Left renal cortex interstitium (tissue), 4 donors: Measurements from ENCODE around the gene TMEM238. TPM values are rescaled to one million over a fixed set of nuclear protein-coding genes. Genes with fewer than 3 reads are reported as not detected.

Source experiments
- DNase-seq, 4 donors: peaks; one replicate each; pipeline ENCODE4 v3.0.0-alpha.2; 2013; ENCODE audit warnings: low read depth in 4 of 4, low spot score in 2 of 4, missing footprints in 1 of 4
- polyA plus RNA-seq, 4 donors: library from polyadenylated mRNA; unstranded; fragments of 120-200 nt; gene quantifications; one replicate each; pipeline ENCODE4 v1.2.1, GENCODE V29; 2013; ENCODE audit not compliant: insufficient read length in 4 of 4

TMEM238 gene
- polyA plus RNA-seq, 4 donors = 0.18 to 2.4 (median 1.0) TPM

GRCh38 chr19:55382522-55383054, 1.5 kb downstream of the TMEM238 start:
- DNase-seq = no peak

- DNase-seq = no peak
Observed at GRCh38 chr19:55382013-55382412, 2.1 kb downstream of the TMEM238 start.

- no peak for DNase-seq
Observed at GRCh38 chr19:55379174-55379573, 4.9 kb downstream of the TMEM238 start.

DNA sequence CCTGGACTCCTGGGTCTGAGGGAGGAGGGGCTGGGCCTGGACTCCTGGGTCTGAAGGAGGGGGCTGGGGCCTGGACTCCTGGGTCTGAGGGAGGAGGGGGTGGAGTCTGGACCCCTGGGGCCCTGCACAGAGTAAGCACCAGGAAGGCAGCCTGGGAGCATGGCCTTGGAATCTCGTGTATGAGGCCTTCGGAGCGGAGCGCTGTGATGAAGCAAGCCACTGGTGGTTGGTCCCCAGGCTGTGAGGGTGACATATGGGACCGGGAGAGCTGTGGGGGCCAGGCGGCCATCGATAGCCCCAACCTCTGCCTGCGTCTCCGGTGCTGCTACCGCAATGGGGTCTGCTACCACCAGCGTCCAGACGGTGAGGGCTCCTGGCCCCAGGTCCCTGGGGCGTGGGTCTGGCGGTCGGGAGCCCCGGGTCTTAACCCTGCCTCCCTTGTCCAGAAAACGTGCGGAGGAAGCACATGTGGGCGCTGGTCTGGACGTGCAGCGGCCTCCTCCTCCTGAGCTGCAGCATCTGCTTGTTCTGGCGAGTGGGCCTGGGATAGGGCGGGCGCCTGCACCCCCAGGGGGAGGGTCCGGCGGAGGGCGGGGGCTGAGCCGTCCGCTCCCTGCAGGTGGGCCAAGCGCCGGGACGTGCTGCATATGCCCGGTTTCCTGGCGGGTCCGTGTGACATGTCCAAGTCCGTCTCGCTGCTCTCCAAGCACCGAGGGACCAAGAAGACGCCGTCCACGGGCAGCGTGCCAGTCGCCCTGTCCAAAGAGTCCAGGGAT, 6.5 kb downstream of the TMEM238 start:
- DNase-seq = no peak

DNA sequence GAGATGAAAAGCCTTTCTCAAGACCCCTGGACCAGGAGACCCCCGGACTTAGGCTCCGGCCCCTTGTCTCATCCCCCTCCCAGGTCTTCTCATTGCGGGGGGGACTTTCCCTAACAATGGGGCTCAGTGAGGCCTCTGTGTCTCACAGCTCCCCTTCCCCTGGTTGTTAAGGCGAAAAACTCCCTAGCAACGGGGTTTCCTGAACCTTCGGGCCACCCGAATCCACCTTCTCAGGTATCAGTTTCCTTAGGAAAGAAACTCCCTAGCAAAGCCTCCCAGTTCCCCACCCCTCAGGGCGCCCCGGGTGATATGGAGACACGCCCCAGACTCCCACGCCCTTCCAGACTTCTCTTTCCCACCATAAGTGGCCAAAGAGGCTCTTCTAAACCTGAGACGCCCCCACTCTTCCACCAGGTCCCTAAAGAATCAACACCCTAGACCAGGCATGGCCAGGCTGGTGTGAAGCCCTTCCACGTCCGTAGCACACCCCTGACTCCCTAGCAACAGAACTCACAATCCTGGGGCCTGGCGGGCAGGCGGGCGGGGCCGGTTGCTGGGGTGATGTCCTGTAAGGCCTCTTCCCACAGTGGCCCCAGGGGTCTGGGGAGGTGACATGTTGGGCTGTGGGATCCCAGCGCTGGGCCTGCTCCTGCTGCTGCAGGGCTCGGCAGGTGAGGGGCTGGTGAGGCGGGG, 7.7 kb downstream of the TMEM238 start, which contains the start of gene TMEM190:
TMEM190 (plus strand) TSS at position 586 of the 693 bp plus-strand sequence; CDS start at position 614, 28 bp downstream.
- no peak for DNase-seq

GRCh38 chr19:55373993-55374757, 9.9 kb downstream of the TMEM238 start:
- DNase-seq = no peak

GRCh38 chr19:55373306-55373992, 10.6 kb downstream of the TMEM238 start:
- DNase-seq = no peak

GRCh38 chr19:55372316-55373081, 11.6 kb downstream of the TMEM238 start:
- DNase-seq = no peak

- no peak for DNase-seq
Observed at GRCh38 chr19:55370305-55370988, 13.6 kb downstream of the TMEM238 start, which contains the start of gene IL11. TSS of gene IL11 (minus strand) at chr19:55370463. CDS start at chr19:55370310, 153 bp downstream.

DNA sequence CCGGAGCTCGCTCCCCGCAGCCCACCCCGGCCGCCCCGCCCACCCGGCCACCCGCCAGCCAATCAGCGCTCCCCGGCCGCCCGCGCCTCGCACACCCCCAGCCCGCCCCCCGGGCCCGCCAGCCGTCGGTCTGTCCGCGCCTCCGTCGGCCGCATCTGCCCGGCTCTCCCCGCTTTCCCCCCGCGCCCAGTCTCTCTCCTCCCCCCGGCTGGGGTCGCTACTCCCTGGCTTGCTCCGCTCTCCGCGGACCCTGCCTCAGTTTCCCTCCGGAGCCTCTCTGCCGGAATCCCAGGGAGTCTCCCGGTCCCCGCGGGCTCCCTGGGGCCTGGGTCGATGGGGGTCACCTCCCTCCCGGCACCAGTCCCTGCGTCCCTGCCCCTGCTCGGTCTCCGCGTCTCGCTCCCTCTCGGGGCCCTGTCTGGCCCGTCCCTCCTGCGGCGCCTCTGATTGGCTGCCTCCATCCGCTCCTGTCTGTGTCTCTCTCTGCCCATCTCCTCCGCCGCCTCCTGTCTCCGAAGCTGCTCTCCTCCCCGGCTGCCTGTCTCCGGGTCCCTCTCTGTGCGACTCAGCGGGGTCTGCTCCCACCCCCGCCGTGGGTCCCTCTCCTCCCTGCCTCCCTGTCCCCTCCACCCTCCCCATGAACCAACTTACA, 14.3 kb downstream of the TMEM238 start:
- DNase-seq = no peak

GRCh38 chr19:55368701-55369563, 15.2 kb downstream of the TMEM238 start:
- DNase-seq = no peak

DNA sequence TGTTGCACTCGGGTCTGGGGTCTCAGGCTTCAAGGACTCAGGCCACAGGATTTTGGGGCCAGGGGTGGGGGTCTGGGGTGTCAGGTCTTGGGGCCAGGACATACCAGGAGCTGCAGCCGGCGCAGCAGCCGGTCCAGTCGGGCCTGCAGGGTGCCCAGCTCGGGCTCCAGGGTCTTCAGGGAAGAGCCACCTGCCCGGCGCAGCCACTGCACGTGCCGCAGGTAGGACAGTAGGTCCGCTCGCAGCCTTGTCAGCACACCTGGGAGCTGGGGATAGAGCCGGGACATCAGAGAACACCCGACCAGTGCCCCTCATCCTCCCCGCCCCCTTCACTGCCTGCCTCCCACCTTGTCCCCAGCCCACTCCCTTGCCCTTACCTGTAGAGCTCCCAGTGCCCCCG, 16.0 kb downstream of the TMEM238 start:
- no peak for DNase-seq

GRCh38 chr19:55366790-55367189, 17.3 kb downstream of the TMEM238 start:
- DNase-seq = no peak

GRCh38 chr19:55365964-55366363, 18.1 kb downstream of the TMEM238 start:
- DNase-seq = no peak

DNA sequence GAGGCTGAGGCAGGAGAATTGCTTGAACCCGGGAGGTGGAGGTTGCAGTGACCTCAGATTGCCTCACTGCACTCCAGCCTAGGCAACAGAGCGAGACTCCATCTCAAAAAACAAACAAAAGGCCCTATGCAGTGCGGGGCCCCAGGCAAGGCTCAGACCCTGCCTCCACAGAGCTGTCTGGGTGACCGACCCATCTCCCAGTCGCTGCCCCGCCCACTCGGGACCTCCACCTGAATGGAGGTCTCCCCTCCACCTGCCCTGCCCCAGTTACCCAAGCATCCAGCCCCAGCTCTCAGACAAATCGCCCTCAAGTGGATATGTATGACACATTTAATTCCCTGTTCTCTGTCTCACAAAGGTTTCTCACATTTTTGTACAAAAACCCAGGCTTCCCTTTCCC, 18.8 kb downstream of the TMEM238 start:
- no peak for DNase-seq

- no peak for DNase-seq
Observed at GRCh38 chr19:55362990-55363716, 20.9 kb downstream of the TMEM238 start, which contains the start of gene GARIN5B. TSS of gene GARIN5B (minus strand) at chr19:55363260. CDS start at chr19:55363066, 194 bp downstream.
